SK-N-SH (cell line): ENCODE results near the gene SLC24A5. TPM values are rescaled to one million over a fixed set of nuclear protein-coding genes. Genes with fewer than 3 reads are reported as not detected.
A peak's percentile ranks its signal among the peaks of the same experiment; 100 is the strongest.

Source experiments
- CTCF ChIA-PET: fragments of 300-600, 350-600 bp; formaldehyde crosslinking; extraction: SDS; loops from one replicate; lab custom pipeline; 2021; lab: Yijun Ruan, JAX
- POLR2A ChIA-PET: fragments of 350-600 bp; sonication (Branson Sonifier 250); formaldehyde crosslinking; extraction: SDS; loops from one replicate; lab custom pipeline; 2020; ENCODE audit warnings: antibody characterized with exemption, inconsistent platforms; lab: Yijun Ruan, JAX
- DNase-seq: peaks from one replicate; pipeline ENCODE4 v3.0.0; 2012
- H2AFZ ChIP-seq: fragments of 200-600 bp; sonication (generic); 2 replicates; pipeline ENCODE4 v1.8.1; 2016; ENCODE audit warnings: antibody characterized with exemption, mild to moderate bottlenecking, low read depth
- H3F3A ChIP-seq: fragments of 200-600 bp; sonication (generic); replicated peaks from 2 replicates; pipeline ENCODE3; 2016; ENCODE audit warnings: antibody characterized with exemption, mild to moderate bottlenecking; ENCODE audit not compliant: insufficient read depth
- H3K27ac ChIP-seq, 2 experiments: fragments of 200-500 bp in 1 of 2; fragments of 200-600 bp in 1 of 2; sonication (Bioruptor generic) in 1 of 2; sonication (generic), shearing (Covaris generic) in 1 of 2; 2 replicates each; pipeline versions ENCODE4 v1.5.1 to v1.6.1; 2014 to 2016; ENCODE audit warnings: low read depth in 2 of 2, inconsistent platforms in 1 of 2, low read length in 1 of 2, mild to moderate bottlenecking in 1 of 2, mixed read lengths in 1 of 2
- H3K27me3 ChIP-seq: fragments of 200-600 bp; sonication (generic), shearing (Covaris generic); 2 replicates; pipeline ENCODE4 v1.6.1; 2016; ENCODE audit warnings: mixed run types; ENCODE audit not compliant: insufficient read depth
- H3K36me3 ChIP-seq, 2 experiments: fragments of 200-500 bp in 1 of 2; fragments of 200-600 bp in 1 of 2; sonication (Bioruptor generic) in 1 of 2; sonication (generic) in 1 of 2; replicated peaks in 1 of 2; 2 replicates each; pipeline versions ENCODE3 to v1.5.1; 2014 to 2016; ENCODE audit warnings: low read length in 1 of 2, mild to moderate bottlenecking in 1 of 2; ENCODE audit not compliant: insufficient read depth in 2 of 2, control insufficient read depth in 1 of 2
- H3K4me1 ChIP-seq, 2 experiments: fragments of 200-500 bp in 1 of 2; fragments of 200-600 bp in 1 of 2; sonication (Bioruptor generic) in 1 of 2; sonication (generic), shearing (Covaris generic) in 1 of 2; 2 replicates each; pipeline versions ENCODE4 v1.5.1 to v1.6.1; 2014 to 2016; ENCODE audit warnings: low read depth in 1 of 2, low read length in 1 of 2, mixed run types in 1 of 2; ENCODE audit not compliant: insufficient read depth in 2 of 2, control insufficient read depth in 1 of 2
- H3K4me2 ChIP-seq: fragments of 200-600 bp; sonication (generic), shearing (Covaris generic); 2 replicates; pipeline ENCODE4 v1.6.1; 2017; ENCODE audit warnings: mixed run types
- H3K4me3 ChIP-seq, 2 experiments: fragments of 200-500 bp in 1 of 2; fragments of 200-600 bp in 1 of 2; sonication (Bioruptor generic) in 1 of 2; sonication (generic), shearing (Covaris generic) in 1 of 2; 2 replicates each; pipeline versions ENCODE4 v1.5.1 to v1.8.1; 2014 to 2016; ENCODE audit warnings: low read depth in 2 of 2, inconsistent platforms in 1 of 2, low read length in 1 of 2, mild to moderate bottlenecking in 1 of 2, mixed read lengths in 1 of 2, moderate library complexity in 1 of 2
- H3K79me2 ChIP-seq: fragments of 200-600 bp; sonication (generic); 2 replicates; pipeline ENCODE4 v1.8.1; 2017; ENCODE audit warnings: mild to moderate bottlenecking; ENCODE audit not compliant: insufficient read depth
- H3K9ac ChIP-seq: fragments of 200-600 bp; sonication (generic); 2 replicates; pipeline ENCODE4 v1.6.1; 2017; ENCODE audit warnings: mixed run types
- H3K9me2 ChIP-seq: fragments of 200-600 bp; sonication (generic); 2 replicates; pipeline ENCODE4 v1.6.1; 2017; ENCODE audit warnings: mixed run types
- H3K9me3 ChIP-seq: fragments of 200-600 bp; sonication (generic); 2 replicates; pipeline ENCODE4 v1.6.1; 2017; ENCODE audit warnings: mixed run types, mild to moderate bottlenecking, moderate library complexity
- H4K20me1 ChIP-seq: fragments of 200-600 bp; sonication (generic); 2 replicates; pipeline ENCODE4 v1.6.1; 2017; ENCODE audit warnings: mild to moderate bottlenecking, mixed run types; ENCODE audit not compliant: insufficient read depth
- EP300 ChIP-seq, 2 experiments: IDR thresholded peaks; 2 replicates each; pipeline versions ENCODE4 v1.4.0 to v1.6.1; 2012; ENCODE audit warnings: borderline replicate concordance in 1 of 2, low read depth in 1 of 2, low read length in 1 of 2
- EZH2phosphoT487 ChIP-seq: fragments of 200-600 bp; sonication (generic); IDR thresholded peaks from 2 replicates; pipeline ENCODE4 v1.6.1; 2017; ENCODE audit warnings: low read depth, mixed run types, mild to moderate bottlenecking, antibody characterized with exemption, moderate library complexity, borderline replicate concordance
- FOSL2 ChIP-seq: IDR thresholded peaks from 2 replicates; pipeline ENCODE4 v1.4.0; 2012; ENCODE audit warnings: low read depth, mild to moderate bottlenecking, moderate library complexity, borderline replicate concordance
- FOXJ3 ChIP-seq: sonication (generic); formaldehyde crosslinking; IDR thresholded peaks from 2 replicates; pipeline ENCODE4 v1.5.1; 2020; ENCODE audit warnings: mild to moderate bottlenecking, missing genetic modification reagents
- MXI1 ChIP-seq: IDR thresholded peaks from 2 replicates; pipeline ENCODE4 v1.6.1; 2012; ENCODE audit warnings: mild to moderate bottlenecking, low read depth, low read length, improper control_type of control experiment
- NRF1 ChIP-seq: IDR thresholded peaks from 2 replicates; pipeline ENCODE4 v1.6.1; 2012; ENCODE audit warnings: low read depth, mild to moderate bottlenecking, low read length
- RFX5 ChIP-seq: IDR thresholded peaks from 2 replicates; pipeline ENCODE4 v1.6.1; 2012; ENCODE audit warnings: mild to moderate bottlenecking, improper control_type of control experiment, low read length
- TAF1 ChIP-seq: IDR thresholded peaks from 2 replicates; pipeline ENCODE4 v1.6.1; 2012; ENCODE audit warnings: low read depth, mild to moderate bottlenecking, low read length, moderate library complexity, borderline replicate concordance
- YY1 ChIP-seq: IDR thresholded peaks from 2 replicates; pipeline ENCODE4 v1.4.0; 2012; ENCODE audit warnings: low read depth, mild to moderate bottlenecking
- WGBS: methylation state at CpG from one replicate; pipeline ENCODE4 v1.1.6; 2017; ENCODE audit warnings: low lambda C conversion rate; 5-methylcytosine and 5-hydroxymethylcytosine counted together
- polyA plus RNA-seq, 3 experiments: library from polyadenylated mRNA; depleted of rRNA; stranded (reverse); fragments of >200 nt; gene quantifications; 2 replicates each; pipeline ENCODE4 v1.2.3, GENCODE V29; 2012
- TF ChIP-seq, protein P1 (sequence below): fragments of 150-350 bp; IDR thresholded peaks from 2 replicates; pipeline ENCODE4 v1.6.1; 2017; ENCODE audit warnings: antibody characterized with exemption, low read length, low read depth, borderline replicate concordance

Gene SLC24A5
- polyA plus RNA-seq, 1 of the 3 experiments (the other 2 are of a cell fraction), result not detected

DNA sequence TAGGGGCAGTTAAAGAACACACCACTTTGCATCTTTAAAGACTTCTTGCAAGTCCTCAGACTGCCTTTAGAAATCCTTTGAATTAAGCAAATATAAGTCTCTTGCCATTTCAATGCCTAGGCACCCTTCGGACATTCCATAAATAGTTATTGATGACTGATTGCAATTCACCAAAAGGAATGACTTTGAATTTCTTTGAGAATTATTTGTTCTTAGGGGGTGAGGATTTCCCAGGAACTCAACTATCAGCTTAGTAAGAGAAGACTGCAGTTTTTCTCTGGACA is 57.8 kb downstream of the SLC24A5 start:
- Histone ChIP-seq H3K79me2 (peaks cover 38% of the 10 kb centered on the region), H3K4me1 (peaks cover 5 to 8% of the 10 kb centered on the region in 2 experiments; a peak in 3 of 4 replicates), H3K27ac (peak overlapping the region; percentile 74 to 85; a peak in 2 of 4 replicates), H3K4me3 (peak overlapping the region; percentile 61 to 82), H3K9ac (peak overlapping the region; percentile 89; the same call in 1 of the 2 replicates), H3K4me2 (peak overlapping the region; percentile 74), H3K27me3 (no peaks in the 10 kb centered on the region), H2AFZ (peak overlapping the region; percentile 95), H4K20me1 (no peaks in the 10 kb centered on the region), H3K9me2 (no peaks in the 10 kb centered on the region), H3F3A (peaks cover 3% of the 10 kb centered on the region), H3K36me3 (peaks cover 9% of the 10 kb centered on the region in 2 experiments), H3K9me3 (no peaks in the 10 kb centered on the region)
- DNase-seq, result no peak
- POLR2A ChIA-PET, result interaction anchor here (0.6 to 1.3 kb wide), 3 partner anchors 46 to 811 kb away, joined by 3 read pairs; partner anchors contain the start of gene SLC24A5
- WGBS, result 100% methylated on average over 1 of the region's 1 CpG
- CTCF ChIA-PET, result interaction anchor here (0.6 to 1.6 kb wide), 2 partner anchors 10 to 15 kb away, joined by 3 to 7 read pairs; no protein-coding TSS in a partner anchor
- TF ChIP-seq NRF1 (no peak), EZH2phosphoT487 (no peak), RFX5 (no peak), FOSL2 (no peak), EP300 (IDR thresholded peaks at IDR 0.05; ENCODE audit: borderline replicate concordance in 1 of 2, low read depth in 1 of 2, low read length in 1 of 2) (no peak), TAF1 (no peak)
- TF ChIP-seq, protein P1, sequence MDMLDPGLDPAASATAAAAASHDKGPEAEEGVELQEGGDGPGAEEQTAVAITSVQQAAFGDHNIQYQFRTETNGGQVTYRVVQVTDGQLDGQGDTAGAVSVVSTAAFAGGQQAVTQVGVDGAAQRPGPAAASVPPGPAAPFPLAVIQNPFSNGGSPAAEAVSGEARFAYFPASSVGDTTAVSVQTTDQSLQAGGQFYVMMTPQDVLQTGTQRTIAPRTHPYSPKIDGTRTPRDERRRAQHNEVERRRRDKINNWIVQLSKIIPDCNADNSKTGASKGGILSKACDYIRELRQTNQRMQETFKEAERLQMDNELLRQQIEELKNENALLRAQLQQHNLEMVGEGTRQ, result no peak

DNA sequence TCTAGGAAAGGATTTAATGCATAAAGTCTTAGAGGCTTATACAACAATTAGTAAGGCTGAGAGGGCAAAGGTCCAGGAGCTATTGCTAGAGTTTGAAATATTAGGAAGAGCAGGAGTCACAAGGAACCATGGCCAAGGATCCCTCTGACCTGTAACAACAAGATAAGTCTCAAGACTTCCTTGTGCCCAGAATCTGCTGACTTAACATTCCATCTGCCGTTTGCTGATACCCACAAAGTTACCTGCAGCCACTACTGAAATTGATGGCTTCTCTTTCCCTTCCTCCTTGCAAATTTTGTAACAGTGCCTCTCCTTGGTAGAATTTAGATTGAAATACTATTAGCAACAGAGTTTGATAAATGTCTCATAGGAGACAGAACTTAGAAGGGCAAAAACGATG is 62.0 kb downstream of the SLC24A5 start:
- Histone ChIP-seq H3K79me2 (no peaks in the 10 kb centered on the region), H3K9ac (no peak overlapping the region), H2AFZ (no peak overlapping the region), H3K27ac (no peak overlapping the region), H3K36me3 (no peaks in the 10 kb centered on the region), H3K4me3 (no peak overlapping the region), H3K4me2 (no peak overlapping the region), H3F3A (no peaks in the 10 kb centered on the region)
- 45% methylated on average over 2 of the region's 2 CpGs for WGBS
- POLR2A ChIA-PET, result no interaction called here
- no peak for DNase-seq
- no peak for TF ChIP-seq MXI1
- TF ChIP-seq, all 33 proteins: peak for 0
- Histone ChIP-seq H3K9me3 (no peaks in the 10 kb centered on the region), H4K20me1 (no peaks in the 10 kb centered on the region), H3K4me1 (no peaks in the 10 kb centered on the region; a peak in 1 of 4 replicates), H3K9me2 (no peaks in the 10 kb centered on the region), H3K27me3 (no peaks in the 10 kb centered on the region)
- CTCF ChIA-PET, result no interaction called here

- Histone ChIP-seq H3K4me2 (no peak overlapping the region), H3K9ac (no peak overlapping the region), H3K27me3 (no peaks in the 10 kb centered on the region), H3K27ac (no peak overlapping the region), H3K9me2 (no peaks in the 10 kb centered on the region), H3K36me3 (no peaks in the 10 kb centered on the region), H3K4me1 (no peaks in the 10 kb centered on the region; a peak in 1 of 4 replicates), H4K20me1 (no peaks in the 10 kb centered on the region), H3K9me3 (no peaks in the 10 kb centered on the region), H3K4me3 (no peak overlapping the region), H3F3A (no peaks in the 10 kb centered on the region), H2AFZ (no peak overlapping the region), H3K79me2 (no peaks in the 10 kb centered on the region)
- CTCF ChIA-PET, result interaction anchor here (1.2 kb wide), 1 partner anchor 46 kb away, joined by 3 read pairs; no protein-coding TSS in a partner anchor
- POLR2A ChIA-PET, result no interaction called here
- TF ChIP-seq FOXJ3, result no peak
- no peak for TF ChIP-seq YY1
- 49% methylated on average over 3 of the region's 3 CpGs for WGBS
- DNase-seq, result no peak
Measured at GRCh38 chr15:48185529-48185928, 64.7 kb downstream of the SLC24A5 start.
